DOHH2 (cell line): ENCODE results near the gene EPHB3.
A peak's percentile ranks its signal among the peaks of the same experiment; 100 is the strongest.

Source experiments
- H3F3A ChIP-seq: fragments of 200-600 bp; sonication (generic), shearing (Covaris generic); 2 replicates; pipeline ENCODE4 v1.6.0; 2016; ENCODE audit warnings: antibody characterized with exemption, mild to moderate bottlenecking; ENCODE audit not compliant: control insufficient read depth, insufficient read depth
- H3K27ac ChIP-seq: fragments of 200-600 bp; sonication (generic); 2 replicates; pipeline ENCODE4 v1.5.1; 2014; ENCODE audit warnings: low read depth, mild to moderate bottlenecking, low read length, moderate library complexity
- H3K27me3 ChIP-seq: fragments of 200-600 bp; sonication (generic); 2 replicates; pipeline ENCODE4 v1.6.1; 2014; ENCODE audit warnings: mild to moderate bottlenecking, low read length, mixed read lengths; ENCODE audit not compliant: control insufficient read depth
- H3K36me3 ChIP-seq: fragments of 200-600 bp; sonication (generic); 2 replicates; pipeline ENCODE4 v1.6.1; 2014; ENCODE audit warnings: mild to moderate bottlenecking, low read length, moderate library complexity, mixed read lengths; ENCODE audit not compliant: control insufficient read depth
- H3K4me1 ChIP-seq: fragments of 200-600 bp; sonication (generic); 2 replicates; pipeline ENCODE4 v1.6.1; 2014; ENCODE audit warnings: mild to moderate bottlenecking, low read length, mixed read lengths; ENCODE audit not compliant: control insufficient read depth
- H3K4me2 ChIP-seq: fragments of 200-600 bp; sonication (generic); 2 replicates; pipeline ENCODE4 v1.6.0; 2014; ENCODE audit warnings: mild to moderate bottlenecking, low read length, moderate library complexity
- H3K4me3 ChIP-seq: fragments of 200-600 bp; sonication (generic); 2 replicates; pipeline ENCODE4 v1.5.1; 2014; ENCODE audit warnings: mild to moderate bottlenecking, low read length, mixed read lengths
- H3K79me2 ChIP-seq: fragments of 200-600 bp; sonication (generic); 2 replicates; pipeline ENCODE4 v1.6.1; 2014; ENCODE audit warnings: mild to moderate bottlenecking, low read length, mixed read lengths; ENCODE audit not compliant: control insufficient read depth
- H3K9me2 ChIP-seq: fragments of 200-600 bp; sonication (generic); replicated peaks from 2 replicates; pipeline ENCODE4 v1.6.1; 2014; ENCODE audit warnings: mild to moderate bottlenecking, low read length, mixed read lengths; ENCODE audit not compliant: control insufficient read depth
- H3K9me3 ChIP-seq: fragments of 200-600 bp; sonication (generic); 2 replicates; pipeline ENCODE4 v1.6.1; 2014; ENCODE audit warnings: antibody characterized with exemption, low read length, mixed read lengths; ENCODE audit not compliant: control insufficient read depth, insufficient read depth
- H4K20me1 ChIP-seq: fragments of 200-600 bp; sonication (generic); 2 replicates; pipeline ENCODE4 v1.6.0; 2014; ENCODE audit warnings: low read depth, mild to moderate bottlenecking, antibody characterized with exemption, low read length, moderate library complexity; ENCODE audit not compliant: control insufficient read depth, insufficient read depth
- EZH2phosphoT487 ChIP-seq: fragments of 200-600 bp; sonication (generic); IDR thresholded peaks from 2 replicates; pipeline ENCODE4 v1.6.1; 2017; ENCODE audit warnings: borderline replicate concordance, mild to moderate bottlenecking, antibody characterized with exemption, low read length, moderate library complexity, mixed read lengths
- TF ChIP-seq, protein P1 (sequence below): fragments of 200-600 bp; sonication (generic); IDR thresholded peaks from one replicate; pipeline ENCODE4 v1.5.1; 2014; ENCODE audit warnings: antibody characterized with exemption, mild to moderate bottlenecking, low read depth, low read length; ENCODE audit not compliant: poor library complexity, severe bottlenecking

The EPHB3 gene

DNA sequence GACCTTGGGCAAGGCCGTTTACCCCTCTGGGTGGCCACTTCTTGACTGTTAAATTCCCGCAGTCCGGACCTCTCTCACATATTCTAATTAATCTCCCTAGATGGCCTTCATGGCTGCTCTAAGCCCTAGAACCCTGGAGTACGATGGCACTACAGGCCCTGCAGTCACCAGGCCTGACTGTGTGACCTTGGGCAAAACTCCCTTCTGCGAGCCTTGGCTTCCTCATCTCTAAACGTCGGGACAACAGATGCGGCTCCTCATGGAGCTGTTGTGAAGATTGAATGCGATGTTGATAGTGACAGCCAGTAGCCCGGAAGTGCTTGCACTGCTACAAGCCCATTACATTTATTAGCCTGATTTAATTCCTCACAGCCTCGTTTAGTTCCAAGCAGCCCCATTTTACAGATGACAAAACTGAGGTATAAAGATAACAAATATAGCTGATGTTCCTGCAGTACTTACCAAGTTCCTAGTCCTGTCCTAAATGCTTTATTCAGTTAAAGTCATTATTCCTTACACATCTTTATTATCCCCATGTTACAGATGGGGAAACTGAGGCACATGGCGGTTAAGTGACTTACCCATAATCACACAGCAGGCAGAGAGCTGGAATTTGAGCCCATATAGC is 10.3 kb downstream of the EPHB3 start:
- Histone ChIP-seq H3K27me3 (peaks cover 5% of the 10 kb centered on the region; the same call in 1 of the 2 replicates), H3K4me2 (no peak overlapping the region), H3K79me2 (no peaks in the 10 kb centered on the region), H3F3A (no peaks in the 10 kb centered on the region), H3K9me3 (no peaks in the 10 kb centered on the region), H3K9me2 (no peaks in the 10 kb centered on the region), H3K36me3 (no peaks in the 10 kb centered on the region), H4K20me1 (no peaks in the 10 kb centered on the region), H3K4me3 (no peak overlapping the region), H3K4me1 (peaks cover 13% of the 10 kb centered on the region), H3K27ac (no peak overlapping the region)
- TF ChIP-seq, protein P1, sequence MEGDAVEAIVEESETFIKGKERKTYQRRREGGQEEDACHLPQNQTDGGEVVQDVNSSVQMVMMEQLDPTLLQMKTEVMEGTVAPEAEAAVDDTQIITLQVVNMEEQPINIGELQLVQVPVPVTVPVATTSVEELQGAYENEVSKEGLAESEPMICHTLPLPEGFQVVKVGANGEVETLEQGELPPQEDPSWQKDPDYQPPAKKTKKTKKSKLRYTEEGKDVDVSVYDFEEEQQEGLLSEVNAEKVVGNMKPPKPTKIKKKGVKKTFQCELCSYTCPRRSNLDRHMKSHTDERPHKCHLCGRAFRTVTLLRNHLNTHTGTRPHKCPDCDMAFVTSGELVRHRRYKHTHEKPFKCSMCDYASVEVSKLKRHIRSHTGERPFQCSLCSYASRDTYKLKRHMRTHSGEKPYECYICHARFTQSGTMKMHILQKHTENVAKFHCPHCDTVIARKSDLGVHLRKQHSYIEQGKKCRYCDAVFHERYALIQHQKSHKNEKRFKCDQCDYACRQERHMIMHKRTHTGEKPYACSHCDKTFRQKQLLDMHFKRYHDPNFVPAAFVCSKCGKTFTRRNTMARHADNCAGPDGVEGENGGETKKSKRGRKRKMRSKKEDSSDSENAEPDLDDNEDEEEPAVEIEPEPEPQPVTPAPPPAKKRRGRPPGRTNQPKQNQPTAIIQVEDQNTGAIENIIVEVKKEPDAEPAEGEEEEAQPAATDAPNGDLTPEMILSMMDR, result no peak
- TF ChIP-seq EZH2phosphoT487, result no peak

DNA sequence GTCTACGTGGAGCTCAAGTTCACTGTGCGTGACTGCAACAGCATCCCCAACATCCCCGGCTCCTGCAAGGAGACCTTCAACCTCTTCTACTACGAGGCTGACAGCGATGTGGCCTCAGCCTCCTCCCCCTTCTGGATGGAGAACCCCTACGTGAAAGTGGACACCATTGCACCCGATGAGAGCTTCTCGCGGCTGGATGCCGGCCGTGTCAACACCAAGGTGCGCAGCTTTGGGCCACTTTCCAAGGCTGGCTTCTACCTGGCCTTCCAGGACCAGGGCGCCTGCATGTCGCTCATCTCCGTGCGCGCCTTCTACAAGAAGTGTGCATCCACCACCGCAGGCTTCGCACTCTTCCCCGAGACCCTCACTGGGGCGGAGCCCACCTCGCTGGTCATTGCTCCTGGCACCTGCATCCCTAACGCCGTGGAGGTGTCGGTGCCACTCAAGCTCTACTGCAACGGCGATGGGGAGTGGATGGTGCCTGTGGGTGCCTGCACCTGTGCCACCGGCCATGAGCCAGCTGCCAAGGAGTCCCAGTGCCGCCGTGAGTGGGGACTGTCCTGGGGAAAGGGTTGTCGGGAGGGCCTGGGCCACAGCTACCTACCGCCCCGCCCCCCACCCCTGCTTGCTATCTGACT is 11.2 kb downstream of the EPHB3 start:
- Histone ChIP-seq H3K27me3 (peaks cover 5% of the 10 kb centered on the region; the same call in 1 of the 2 replicates), H3K79me2 (no peaks in the 10 kb centered on the region), H4K20me1 (no peaks in the 10 kb centered on the region), H3K36me3 (no peaks in the 10 kb centered on the region), H3K9me2 (no peaks in the 10 kb centered on the region), H3K9me3 (no peaks in the 10 kb centered on the region), H3K4me3 (no peak overlapping the region), H3F3A (no peaks in the 10 kb centered on the region), H3K4me1 (peaks cover 14% of the 10 kb centered on the region), H3K4me2 (no peak overlapping the region), H3K27ac (no peak overlapping the region)
- TF ChIP-seq, protein P1, result no peak
- TF ChIP-seq EZH2phosphoT487, result no peak

DNA sequence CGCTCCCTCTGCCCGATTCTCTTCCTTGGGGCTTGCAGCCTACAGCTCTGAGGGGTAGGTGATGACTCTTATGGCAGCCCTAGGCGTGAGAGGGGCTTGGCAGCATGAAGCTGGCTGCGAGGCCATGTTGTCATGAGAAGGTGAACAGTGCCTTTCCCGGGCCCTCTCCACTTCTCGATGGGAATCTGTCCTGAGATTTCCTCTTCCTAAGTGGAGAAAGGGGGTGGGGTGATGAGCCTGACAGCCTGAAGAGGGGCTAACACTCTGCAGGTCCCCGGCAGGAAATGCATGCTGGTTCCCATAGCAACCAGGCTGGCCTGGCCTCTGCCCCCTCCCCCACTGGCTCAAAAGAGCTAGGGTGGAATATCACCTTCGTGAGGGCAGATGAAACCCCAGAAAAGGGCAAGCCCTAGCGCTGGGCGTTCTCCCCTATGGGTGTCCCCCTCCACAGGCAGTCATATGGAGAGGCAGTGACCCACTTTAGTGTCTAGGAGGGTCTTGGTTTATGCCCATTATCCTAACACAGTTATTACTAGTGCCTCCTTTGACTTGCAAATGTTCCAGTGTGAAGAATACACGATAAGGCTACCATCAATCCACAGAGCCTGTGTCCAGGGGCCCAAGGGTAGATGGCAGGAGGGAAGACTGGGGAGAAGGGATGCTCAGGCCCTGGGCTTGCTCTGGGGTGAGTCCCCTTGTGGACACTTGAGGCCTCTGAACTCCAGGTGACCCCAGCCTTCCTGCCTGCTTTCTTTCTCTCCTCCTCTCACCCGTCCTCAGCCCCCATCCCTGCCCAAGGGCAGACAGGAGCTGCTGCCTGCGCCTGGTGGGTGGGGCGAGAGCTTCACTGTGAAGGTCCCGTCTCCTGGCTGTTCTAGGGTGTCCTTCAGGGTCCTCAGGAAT is 13.2 kb downstream of the EPHB3 start:
- no peaks in the 10 kb centered on the region for H3K9me3 ChIP-seq
- no peak overlapping the region for H3K4me3 ChIP-seq
- TF ChIP-seq EZH2phosphoT487, result no peak
- TF ChIP-seq, protein P1, result no peak
- H3K27me3 ChIP-seq, result peaks cover 1% of the 10 kb centered on the region; the same call in 1 of the 2 replicates
- H3K79me2 ChIP-seq, result no peaks in the 10 kb centered on the region
- no peak overlapping the region for H3K27ac ChIP-seq
- no peaks in the 10 kb centered on the region for H3F3A ChIP-seq
- no peaks in the 10 kb centered on the region for H4K20me1 ChIP-seq
- H3K4me1 ChIP-seq, result peaks cover 28% of the 10 kb centered on the region
- H3K4me2 ChIP-seq, result peak overlapping the region; percentile 44
- H3K36me3 ChIP-seq, result no peaks in the 10 kb centered on the region
- H3K9me2 ChIP-seq, result no peaks in the 10 kb centered on the region
